ENCODE measurements around the gene GIMAP7. TPM values are rescaled to one million over a fixed set of nuclear protein-coding genes. Genes with fewer than 3 reads are reported as not detected.
A peak's percentile ranks its signal among the peaks of the same experiment; 100 is the strongest.

GIMAP7 gene
- total RNA-seq, 1 donor = not detected

GRCh38 chr7:150568714-150569113, 54.0 kb downstream of the GIMAP7 start:
- TF ChIP-seq, protein P1, sequence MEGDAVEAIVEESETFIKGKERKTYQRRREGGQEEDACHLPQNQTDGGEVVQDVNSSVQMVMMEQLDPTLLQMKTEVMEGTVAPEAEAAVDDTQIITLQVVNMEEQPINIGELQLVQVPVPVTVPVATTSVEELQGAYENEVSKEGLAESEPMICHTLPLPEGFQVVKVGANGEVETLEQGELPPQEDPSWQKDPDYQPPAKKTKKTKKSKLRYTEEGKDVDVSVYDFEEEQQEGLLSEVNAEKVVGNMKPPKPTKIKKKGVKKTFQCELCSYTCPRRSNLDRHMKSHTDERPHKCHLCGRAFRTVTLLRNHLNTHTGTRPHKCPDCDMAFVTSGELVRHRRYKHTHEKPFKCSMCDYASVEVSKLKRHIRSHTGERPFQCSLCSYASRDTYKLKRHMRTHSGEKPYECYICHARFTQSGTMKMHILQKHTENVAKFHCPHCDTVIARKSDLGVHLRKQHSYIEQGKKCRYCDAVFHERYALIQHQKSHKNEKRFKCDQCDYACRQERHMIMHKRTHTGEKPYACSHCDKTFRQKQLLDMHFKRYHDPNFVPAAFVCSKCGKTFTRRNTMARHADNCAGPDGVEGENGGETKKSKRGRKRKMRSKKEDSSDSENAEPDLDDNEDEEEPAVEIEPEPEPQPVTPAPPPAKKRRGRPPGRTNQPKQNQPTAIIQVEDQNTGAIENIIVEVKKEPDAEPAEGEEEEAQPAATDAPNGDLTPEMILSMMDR (IDR thresholded peaks at IDR 0.05; ENCODE audit: extremely low read depth, low read depth, low read length) = no peak
- Histone ChIP-seq H3K4me2 (ENCODE audit: insufficient read depth, low read length) (no peak overlapping the region), H3K27me3 (ENCODE audit: insufficient read depth, low read length) (no peaks in the 10 kb centered on the region), H3K4me3 (ENCODE audit: insufficient read depth, low read length) (no peak overlapping the region), H3K9me3 (ENCODE audit: low read depth, low read length) (no peaks in the 10 kb centered on the region), H4K20me1 (ENCODE audit: insufficient read depth, low read length) (no peaks in the 10 kb centered on the region), H3K36me3 (ENCODE audit: insufficient read depth, low read length) (no peaks in the 10 kb centered on the region), H2AFZ (ENCODE audit: low read length) (no peak overlapping the region), H3K27ac (ENCODE audit: low read depth, low read length) (no peak overlapping the region), H3K4me1 (ENCODE audit: insufficient read depth, low read length) (no peaks in the 10 kb centered on the region), H3K79me2 (ENCODE audit: insufficient read depth, low read length) (no peaks in the 10 kb centered on the region)
- DNase-seq (ENCODE audit: insufficient read length, low spot score, missing footprints) = no peak

DNA sequence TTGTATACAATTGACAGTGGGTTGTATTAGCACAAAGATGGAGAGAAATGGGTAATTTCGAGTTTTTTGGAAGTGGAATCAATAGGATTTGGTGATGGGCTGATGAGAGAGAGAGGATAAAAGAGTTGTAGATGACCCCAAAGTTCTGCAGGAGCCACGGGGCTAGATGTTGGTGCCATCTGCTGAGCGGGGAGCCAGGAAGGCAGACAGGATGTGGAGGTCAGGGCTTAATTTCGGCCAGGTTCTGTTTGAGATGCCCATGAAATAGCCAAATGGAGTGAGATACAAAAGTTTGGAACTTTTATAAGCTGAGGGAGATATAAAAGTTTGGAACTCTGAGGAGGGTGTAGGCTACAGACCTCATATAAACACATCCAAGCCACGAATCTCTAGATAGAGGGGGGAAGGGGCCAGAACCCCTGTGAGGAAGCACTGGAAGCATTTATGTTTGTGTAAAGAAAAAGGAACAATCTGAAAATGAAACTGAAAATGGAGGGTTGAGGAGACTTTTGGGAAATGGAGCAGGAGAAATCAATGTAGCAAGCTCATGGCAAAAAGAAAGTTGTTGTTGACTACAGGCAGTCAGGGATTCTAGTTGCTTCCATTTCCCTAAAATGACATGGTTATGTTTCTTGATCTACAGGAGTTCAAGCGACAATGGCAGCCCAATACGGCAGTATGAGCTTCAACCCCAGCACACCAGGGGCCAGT, 54.7 kb downstream of the GIMAP7 start:
- Histone ChIP-seq H3K4me1 (ENCODE audit: insufficient read depth, low read length) (no peaks in the 10 kb centered on the region), H3K27ac (ENCODE audit: low read depth, low read length) (no peak overlapping the region), H3K4me3 (ENCODE audit: insufficient read depth, low read length) (no peak overlapping the region), H3K79me2 (ENCODE audit: insufficient read depth, low read length) (no peaks in the 10 kb centered on the region), H3K27me3 (ENCODE audit: insufficient read depth, low read length) (no peaks in the 10 kb centered on the region), H4K20me1 (ENCODE audit: insufficient read depth, low read length) (no peaks in the 10 kb centered on the region), H3K36me3 (ENCODE audit: insufficient read depth, low read length) (no peaks in the 10 kb centered on the region), H2AFZ (ENCODE audit: low read length) (no peak overlapping the region), H3K4me2 (ENCODE audit: insufficient read depth, low read length) (no peak overlapping the region), H3K9me3 (ENCODE audit: low read depth, low read length) (peaks cover 2% of the 10 kb centered on the region)
- TF ChIP-seq, protein P1 (IDR thresholded peaks at IDR 0.05; ENCODE audit: extremely low read depth, low read depth, low read length) = no peak
- peak; percentile 21 for DNase-seq (ENCODE audit: insufficient read length, low spot score, missing footprints)

Other genes starting within 250 kb of the GIMAP7 start
- gene LRRC61, start 191.5 kb upstream of the GIMAP7 start, total RNA-seq = 1.8 and 4.0 TPM in 2 replicates
- 1.8 and 3.8 TPM in 2 replicates for gene ACTR3C, start 191.3 kb upstream of the GIMAP7 start, total RNA-seq
- gene RARRES2, start 173.2 kb upstream of the GIMAP7 start, total RNA-seq = 18.3 and 26.1 TPM in 2 replicates
- gene REPIN1, start 146.1 kb upstream of the GIMAP7 start, total RNA-seq = 53.6 and 57.5 TPM in 2 replicates
- gene ZNF775, start 135.5 kb upstream of the GIMAP7 start, total RNA-seq = 5.0 and 6.2 TPM in 2 replicates
- gene GIMAP8, start 64.2 kb upstream of the GIMAP7 start, total RNA-seq = not detected in 2 replicates
- not detected in 2 replicates for gene GIMAP4, start 52.5 kb downstream of the GIMAP7 start, total RNA-seq
- 0.36 TPM in 1 of 2 replicates, not detected in the other for gene GIMAP6, start 117.5 kb downstream of the GIMAP7 start, total RNA-seq
- 8.8 and 9.4 TPM in 2 replicates for gene GIMAP2, start 170.8 kb downstream of the GIMAP7 start, total RNA-seq
- not detected in 2 replicates for gene GIMAP1, start 201.7 kb downstream of the GIMAP7 start, total RNA-seq
- not detected in 2 replicates for gene GIMAP5, start 222.5 kb downstream of the GIMAP7 start, total RNA-seq

Measured in osteoblast (primary cell).